GM18870 (cell line): ENCODE measurements around the gene SOX1.

Source experiments
- ATAC-seq: cut with Tn5 transposase; IDR thresholded peaks from one replicate; pipeline ENCODE4 v1.9.1; 2021; ENCODE audit warnings: moderate library complexity; ENCODE audit not compliant: unreplicated experiment

The SOX1 gene

GRCh38 chr13:112058519-112058873, 8.5 kb upstream of the SOX1 start:
- ATAC-seq = no peak

GRCh38 chr13:112058941-112059340, 8.0 kb upstream of the SOX1 start:
- ATAC-seq = no peak

GRCh38 chr13:112059457-112060281, 7.3 kb upstream of the SOX1 start:
- ATAC-seq = no peak

- no peak for ATAC-seq
These were observed 6.6 kb upstream of the SOX1 start for GRCh38 chr13:112060282-112060830.

- no peak for ATAC-seq
These were observed 6.0 kb upstream of the SOX1 start for GRCh38 chr13:112060899-112061366.

GRCh38 chr13:112061367-112062061, 5.4 kb upstream of the SOX1 start:
- no peak for ATAC-seq

- ATAC-seq = no peak
These were observed 4.8 kb upstream of the SOX1 start for GRCh38 chr13:112062072-112062567.

- no peak for ATAC-seq
These were observed 4.1 kb upstream of the SOX1 start for GRCh38 chr13:112062571-112063570.

- ATAC-seq = no peak
These were observed 3.1 kb upstream of the SOX1 start for GRCh38 chr13:112063807-112064206.

- ATAC-seq = no peak
These were observed 2.7 kb upstream of the SOX1 start for GRCh38 chr13:112064222-112064621.

GRCh38 chr13:112065521-112065866, 1.5 kb upstream of the SOX1 start:
- no peak for ATAC-seq

GRCh38 chr13:112065867-112066623, 904 bp upstream of the SOX1 start:
- ATAC-seq = no peak

GRCh38 chr13:112066624-112067004, 335 bp upstream of the SOX1 start:
- ATAC-seq = no peak

GRCh38 chr13:112067871-112068539, 1.1 kb downstream of the SOX1 start:
- ATAC-seq = no peak

- ATAC-seq = no peak
These were observed 1.7 kb downstream of the SOX1 start for GRCh38 chr13:112068540-112069060.

GRCh38 chr13:112069061-112069844, 2.3 kb downstream of the SOX1 start:
- no peak for ATAC-seq

- ATAC-seq = no peak
These were observed 2.9 kb downstream of the SOX1 start for GRCh38 chr13:112069845-112070251.

- no peak for ATAC-seq
These were observed 4.3 kb downstream of the SOX1 start for GRCh38 chr13:112071102-112071722.
